Measurements from ENCODE around the gene LCP2.

- TF ChIP-seq MAX (IDR thresholded peaks at IDR 0.05): no peak
- TF ChIP-seq EGR1 (IDR thresholded peaks at IDR 0.05; ENCODE audit: low read depth): no peak
- TF ChIP-seq CTCF (IDR thresholded peaks at IDR 0.05 in 2 of 3, conservative IDR thresholded peaks at IDR 0.05 in 1 of 3; ENCODE audit: borderline replicate concordance in 1 of 3, insufficient read depth in 1 of 3, low read depth in 2 of 3, low read length in 2 of 3): no peak
- TF ChIP-seq POLR2AphosphoS5 (IDR thresholded peaks at IDR 0.05; ENCODE audit: low read depth, low read length): no peak
- no peak for TF ChIP-seq RAD21 (IDR thresholded peaks at IDR 0.05; ENCODE audit: low read depth)
- TF ChIP-seq ZFX (IDR thresholded peaks at IDR 0.05): no peak
- no peak for TF ChIP-seq TCF7L2 (IDR thresholded peaks at IDR 0.05; ENCODE audit: borderline replicate concordance, extremely low read depth, insufficient read depth, insufficient read length)
- TF ChIP-seq SP1 (IDR thresholded peaks at IDR 0.05; ENCODE audit: low read depth): no peak
- TF ChIP-seq SIN3A (IDR thresholded peaks at IDR 0.05; ENCODE audit: low read depth): no peak
- TF ChIP-seq POLR2A (IDR thresholded peaks at IDR 0.05; ENCODE audit: borderline replicate concordance, extremely low read depth, insufficient read depth, insufficient read length): no peak
- no peak for TF ChIP-seq EZH2 (IDR thresholded peaks at IDR 0.05)
- no peak for TF ChIP-seq CBX3 (IDR thresholded peaks at IDR 0.05; ENCODE audit: low read depth)
- TF ChIP-seq CEBPB (IDR thresholded peaks at IDR 0.05; ENCODE audit: low read depth): no peak
These were observed 12.8 kb upstream of the LCP2 start for GRCh38 chr5:170310256-170310926.
